Cardiac fibroblast (primary cell): ENCODE results near the gene RASSF8.

Experiments
- DNase-seq, 2 donors: peaks; one replicate each; pipeline versions ENCODE4 v3.0.0 to v3.0.0-alpha.2; 2010; ENCODE audit warnings: low read depth in 2 of 2
- H3K4me3 ChIP-seq, 2 donors: replicated peaks in 1 of 2; 1 replicate in 1 of 2; 2 replicates in 1 of 2; pipeline ENCODE4 v1.5.1; 2011; ENCODE audit warnings: low read depth in 2 of 2, low read length in 2 of 2, mild to moderate bottlenecking in 2 of 2, moderate library complexity in 1 of 2
- CTCF ChIP-seq: IDR thresholded peaks from one replicate; pipeline ENCODE4 v1.5.1; 2011; ENCODE audit warnings: low read depth, mild to moderate bottlenecking, low read length, inconsistent platforms

RASSF8 gene

GRCh38 chr12:25996677-25997076 is 38.2 kb downstream of the RASSF8 start:
- H3K4me3 ChIP-seq, result no peak overlapping the region
- no peak for TF ChIP-seq CTCF
- no peak for DNase-seq

GRCh38 chr12:25997201-25997963 is 38.9 kb downstream of the RASSF8 start:
- H3K4me3 ChIP-seq, result no peak overlapping the region
- DNase-seq, result peak; percentile 96 to 99
- no peak for TF ChIP-seq CTCF

- no peak for DNase-seq
- TF ChIP-seq CTCF, result no peak
These were observed 42.4 kb downstream of the RASSF8 start for GRCh38 chr12:26000898-26001297.

GRCh38 chr12:26001530-26001929 is 43.0 kb downstream of the RASSF8 start:
- no peak for TF ChIP-seq CTCF
- no peak for DNase-seq
- no peak overlapping the region for H3K4me3 ChIP-seq

More at GRCh38 chr12:26000898-26001297, 42.4 kb downstream of the RASSF8 start:
- H3K4me3 ChIP-seq, result no peak overlapping the region

- H3K4me3 ChIP-seq, result no peak overlapping the region
- no peak for TF ChIP-seq CTCF
- DNase-seq, result no peak
These were observed 44.6 kb downstream of the RASSF8 start for GRCh38 chr12:26003065-26003464.

GRCh38 chr12:26007566-26007965 is 49.1 kb downstream of the RASSF8 start:
- TF ChIP-seq CTCF, result no peak

GRCh38 chr12:26009593-26009992 is 51.1 kb downstream of the RASSF8 start:
- no peak overlapping the region for H3K4me3 ChIP-seq
- no peak for TF ChIP-seq CTCF
- no peak for DNase-seq

More at GRCh38 chr12:26007566-26007965, 49.1 kb downstream of the RASSF8 start:
- DNase-seq, result no peak
- no peak overlapping the region for H3K4me3 ChIP-seq
